ENCODE results near the gene MYH4.

The MYH4 gene

GRCh38 chr17:10429421-10430045 lies 39.8 kb downstream of the MYH4 start:
- no peak overlapping the region for H3K4me3 ChIP-seq (ENCODE audit: low read depth, low read length)
- DNase-seq (ENCODE audit: low read depth) = no peak

GRCh38 chr17:10428781-10429180 lies 40.6 kb downstream of the MYH4 start:
- no peak for DNase-seq (ENCODE audit: low read depth)

GRCh38 chr17:10421900-10422542 lies 47.3 kb downstream of the MYH4 start, which contains the start of gene MYH8:
Gene MYH8, minus strand, starts transcription at chr17:10421950. Its CDS starts 1,723 bp downstream, at chr17:10420227.
- no peak within 1 kb of the TSS for H3K4me3 ChIP-seq (ENCODE audit: low read depth, low read length)
- DNase-seq (ENCODE audit: low read depth) = no peak

More at GRCh38 chr17:10428781-10429180, 40.6 kb downstream of the MYH4 start:
- H3K4me3 ChIP-seq (ENCODE audit: low read depth, low read length) = no peak overlapping the region

GRCh38 chr17:10421211-10421610 lies 48.1 kb downstream of the MYH4 start:
- no peak for DNase-seq (ENCODE audit: low read depth)
- no peak overlapping the region for H3K4me3 ChIP-seq (ENCODE audit: low read depth, low read length)

- no peak overlapping the region for H3K4me3 ChIP-seq (ENCODE audit: low read depth, low read length)
- DNase-seq (ENCODE audit: low read depth) = no peak
Observed at GRCh38 chr17:10420811-10421210, 48.5 kb downstream of the MYH4 start.

- no peak for DNase-seq (ENCODE audit: low read depth)
- H3K4me3 ChIP-seq (ENCODE audit: low read depth, low read length) = no peak overlapping the region
Observed at GRCh38 chr17:10417431-10417830, 51.9 kb downstream of the MYH4 start.

- no peak overlapping the region for H3K4me3 ChIP-seq (ENCODE audit: low read depth, low read length)
- DNase-seq (ENCODE audit: low read depth) = no peak
Observed at GRCh38 chr17:10415161-10415560, 54.2 kb downstream of the MYH4 start.

- no peak overlapping the region for H3K4me3 ChIP-seq (ENCODE audit: low read depth, low read length)
- DNase-seq (ENCODE audit: low read depth) = no peak
Observed at GRCh38 chr17:10403589-10403988, 65.8 kb downstream of the MYH4 start.

GRCh38 chr17:10398352-10398751 lies 71.0 kb downstream of the MYH4 start:
- H3K4me3 ChIP-seq (ENCODE audit: low read depth, low read length) = no peak overlapping the region
- DNase-seq (ENCODE audit: low read depth) = no peak

- DNase-seq (ENCODE audit: low read depth) = no peak
- H3K4me3 ChIP-seq (ENCODE audit: low read depth, low read length) = no peak overlapping the region
Observed at GRCh38 chr17:10396524-10397163, 72.7 kb downstream of the MYH4 start.

GRCh38 chr17:10394201-10394887 lies 75.0 kb downstream of the MYH4 start:
- no peak overlapping the region for H3K4me3 ChIP-seq (ENCODE audit: low read depth, low read length)
- DNase-seq (ENCODE audit: low read depth) = no peak

Measured in skeletal muscle cell (primary cell).